Liver (tissue), 9 donors: ENCODE data around the gene SPTBN1. TPM values are rescaled to one million over a fixed set of nuclear protein-coding genes. Genes with fewer than 3 reads are reported as not detected.

ENCODE experiments used
- DNase-seq: peaks from one replicate; pipeline ENCODE4 v3.0.0-alpha.2; 2017; ENCODE audit warnings: low spot score
- H3K27ac ChIP-seq, 2 donors: one replicate each; pipeline ENCODE4 v1.7.0; 2013; ENCODE audit warnings: inconsistent platforms in 2 of 2, low read length in 2 of 2, control low read depth in 1 of 2, low read depth in 1 of 2, mild to moderate bottlenecking in 1 of 2
- H3K27me3 ChIP-seq, 4 donors: one replicate each; pipeline versions ENCODE4 v1.6.1 to v1.7.0; 2013; ENCODE audit warnings: low read length in 3 of 4, inconsistent platforms in 1 of 4, mild to moderate bottlenecking in 1 of 4, moderate library complexity in 1 of 4; ENCODE audit not compliant: control insufficient read depth in 4 of 4, insufficient read depth in 4 of 4
- H3K36me3 ChIP-seq, 4 donors: one replicate each; pipeline versions ENCODE4 v1.6.1 to v1.7.0; 2013; ENCODE audit warnings: low read length in 3 of 4, mild to moderate bottlenecking in 3 of 4, low read depth in 1 of 4, moderate library complexity in 1 of 4; ENCODE audit not compliant: control insufficient read depth in 4 of 4, insufficient read depth in 3 of 4
- H3K4me1 ChIP-seq, 4 donors: one replicate each; pipeline versions ENCODE4 v1.6.1 to v1.7.0; 2013; ENCODE audit warnings: low read length in 3 of 4, mild to moderate bottlenecking in 3 of 4, moderate library complexity in 1 of 4; ENCODE audit not compliant: control insufficient read depth in 4 of 4, insufficient read depth in 4 of 4
- H3K4me3 ChIP-seq, 3 donors: one replicate each; pipeline versions ENCODE4 v1.6.1 to v1.7.0; 2013; ENCODE audit warnings: low read length in 3 of 3, control low read depth in 1 of 3, low read depth in 1 of 3, mild to moderate bottlenecking in 1 of 3
- H3K9ac ChIP-seq, 2 donors: one replicate each; pipeline ENCODE4 v1.7.0; 2013; ENCODE audit warnings: low read length in 2 of 2, mild to moderate bottlenecking in 2 of 2, moderate library complexity in 2 of 2, control low read depth in 1 of 2, low read depth in 1 of 2
- H3K9me3 ChIP-seq, 4 donors: one replicate each; pipeline versions ENCODE4 v1.6.1 to v1.7.0; 2013; ENCODE audit warnings: low read length in 3 of 4; ENCODE audit not compliant: control insufficient read depth in 4 of 4
- ATF3 ChIP-seq: IDR thresholded peaks from 2 replicates; pipeline ENCODE4 v1.6.1; 2016; ENCODE audit warnings: antibody characterized with exemption
- CTCF ChIP-seq: fragments of 150-350 bp; IDR thresholded peaks from 2 replicates; pipeline ENCODE4 v1.5.1; 2017; ENCODE audit warnings: improper control_type of control experiment, low read depth, low read length; ENCODE audit not compliant: missing input control
- EGR1 ChIP-seq, 2 donors: IDR thresholded peaks; 2 replicates each; pipeline ENCODE4 v1.6.1; 2016 to 2018; ENCODE audit warnings: antibody characterized with exemption in 2 of 2, low read depth in 2 of 2
- FOXA1 ChIP-seq: IDR thresholded peaks from 2 replicates; pipeline ENCODE4 v1.6.1; 2016; ENCODE audit warnings: antibody characterized with exemption
- FOXA2 ChIP-seq: IDR thresholded peaks from 2 replicates; pipeline ENCODE4 v1.6.1; 2016; ENCODE audit warnings: antibody characterized with exemption
- GABPA ChIP-seq, 2 donors: IDR thresholded peaks in 1 of 2; conservative IDR thresholded peaks in 1 of 2; 2 replicates each; pipeline ENCODE4 v1.6.1; 2016; ENCODE audit warnings: antibody characterized with exemption in 2 of 2, mild to moderate bottlenecking in 1 of 2, moderate library complexity in 1 of 2
- HNF4A ChIP-seq, 2 donors: conservative IDR thresholded peaks; 2 replicates each; pipeline ENCODE4 v1.6.1; 2016; ENCODE audit warnings: antibody characterized with exemption in 2 of 2, mild to moderate bottlenecking in 2 of 2
- HNF4G ChIP-seq: IDR thresholded peaks from 2 replicates; pipeline ENCODE4 v1.6.1; 2016; ENCODE audit warnings: antibody characterized with exemption
- JUND ChIP-seq, 2 donors: IDR thresholded peaks; 2 replicates each; pipeline ENCODE4 v1.6.1; 2016; ENCODE audit warnings: antibody characterized with exemption in 2 of 2
- MAX ChIP-seq: IDR thresholded peaks from 2 replicates; pipeline ENCODE4 v1.6.1; 2016; ENCODE audit warnings: antibody characterized with exemption
- NR2F2 ChIP-seq: IDR thresholded peaks from 2 replicates; pipeline ENCODE4 v1.6.1; 2016; ENCODE audit warnings: antibody characterized with exemption
- RAD21 ChIP-seq, 2 donors: IDR thresholded peaks; 2 replicates each; pipeline ENCODE4 v1.6.1; 2016; ENCODE audit warnings: antibody characterized with exemption in 2 of 2, mild to moderate bottlenecking in 2 of 2
- REST ChIP-seq: IDR thresholded peaks from 2 replicates; pipeline ENCODE4 v1.6.1; 2016; ENCODE audit warnings: antibody characterized with exemption, mild to moderate bottlenecking
- RXRA ChIP-seq, 2 donors: IDR thresholded peaks; 2 replicates each; pipeline ENCODE4 v1.6.1; 2017 to 2018; ENCODE audit warnings: antibody characterized with exemption in 2 of 2, mild to moderate bottlenecking in 1 of 2
- SP1 ChIP-seq: IDR thresholded peaks from 2 replicates; pipeline ENCODE4 v1.6.1; 2018; ENCODE audit warnings: antibody characterized with exemption, mild to moderate bottlenecking
- TAF1 ChIP-seq: conservative IDR thresholded peaks from 2 replicates; pipeline ENCODE4 v1.6.1; 2016; ENCODE audit warnings: antibody characterized with exemption, mild to moderate bottlenecking
- YY1 ChIP-seq: IDR thresholded peaks from 2 replicates; pipeline ENCODE4 v1.6.1; 2016; ENCODE audit warnings: antibody characterized with exemption, mild to moderate bottlenecking
- ZBTB33 ChIP-seq: IDR thresholded peaks from 2 replicates; pipeline ENCODE4 v1.6.1; 2016; ENCODE audit warnings: antibody characterized with exemption
- WGBS: extraction: QIAGEN DNeasy Blood & Tissue Kit; methylation state at CpG from one replicate; pipeline ENCODE4 v1.1.7; 2013; 5-methylcytosine and 5-hydroxymethylcytosine counted together
- polyA plus RNA-seq, 2 donors: library from polyadenylated mRNA; stranded (reverse) in 1 of 2; unstranded in 1 of 2; fragments of 200-250 nt in 1 of 2; fragments of >200 nt in 1 of 2; fragmentation: Nextera tagmentation in 1 of 2; extraction: Ambion mirVana in 1 of 2; gene quantifications; one replicate each; pipeline versions ENCODE4 v1.2.1 to v1.2.3, GENCODE V29; 2013 to 2015
- total RNA-seq, 2 donors: library from RNA; depleted of rRNA; stranded (reverse); fragments of >200 nt; gene quantifications; one replicate each; pipeline ENCODE4 v1.2.3, GENCODE V29; 2014
- donor health status: healthy.
- donor health status: healthy.
- donor health status: healthy.
- donor health status: healthy.
- donor health status: healthy.

The SPTBN1 gene
- total and polyA plus RNA-seq, 4 donors: 44.8 to 191 (median 75.9) TPM

- TF ChIP-seq MAX: no peak
- no peak for TF ChIP-seq YY1
- TF ChIP-seq ATF3: no peak
- no peak for TF ChIP-seq CTCF
- no peak for TF ChIP-seq JUND (IDR thresholded peaks at IDR 0.05)
- TF ChIP-seq FOXA1: no peak
- no peak for TF ChIP-seq NR2F2
- TF ChIP-seq SP1: no peak
- TF ChIP-seq EGR1 (IDR thresholded peaks at IDR 0.05; ENCODE audit: low read depth in 2 of 2): no peak
- no peak for TF ChIP-seq FOXA2
- TF ChIP-seq HNF4A (conservative IDR thresholded peaks at IDR 0.05): no peak
- TF ChIP-seq ZBTB33: no peak
- TF ChIP-seq RXRA (IDR thresholded peaks at IDR 0.05): no peak
- no peak for TF ChIP-seq RAD21 (IDR thresholded peaks at IDR 0.05)
- TF ChIP-seq TAF1: no peak
- no peak for TF ChIP-seq HNF4G
- no peak for TF ChIP-seq GABPA (IDR thresholded peaks at IDR 0.05 in 1 of 2, conservative IDR thresholded peaks at IDR 0.05 in 1 of 2)
- no peak for TF ChIP-seq REST
- Histone ChIP-seq H3K9ac (no peak overlapping the region), H3K9me3 (no peaks in the 10 kb centered on the region), H3K4me3 (no peak overlapping the region), H3K4me1 (no peaks in the 10 kb centered on the region), H3K27me3 (no peaks in the 10 kb centered on the region), H3K27ac (no peak overlapping the region), H3K36me3 (peaks cover 23 to 100% (median 91%) of the 10 kb centered on the region in 4 donors)
- 96% methylated on average over 12 of the region's 12 CpGs for WGBS
- DNase-seq: no peak
These were observed 193.5 kb downstream of the SPTBN1 start for GRCh38 chr2:54649633-54650032.
